Memory B cell (primary cell): ENCODE results near the gene NEBL.

ENCODE experiments used
- ATAC-seq: fragments of 150-1000 bp; cut with Tn5 transposase; 2 replicates; pipeline ENCODE4 v1.10.0; 2021; ENCODE audit warnings: low read depth, mild to moderate bottlenecking, moderate library complexity
- DNase-seq, 2 donors: peaks; one replicate each; pipeline ENCODE4 v3.0.0; 2022; ENCODE audit warnings: low spot score in 2 of 2
- H3K27ac Mint-ChIP-seq: one replicate; pipeline ENCODE4 v1.8.0; 2022; ENCODE audit warnings: mild to moderate bottlenecking, moderate library complexity, mixed read lengths
- H3K27me3 Mint-ChIP-seq: one replicate; pipeline ENCODE4 v1.8.0; 2022; ENCODE audit warnings: mixed read lengths
- H3K36me3 Mint-ChIP-seq: one replicate; pipeline ENCODE4 v1.8.0; 2022; ENCODE audit warnings: mild to moderate bottlenecking, mixed read lengths
- H3K4me1 Mint-ChIP-seq: one replicate; pipeline ENCODE4 v1.8.0; 2022; ENCODE audit warnings: mixed read lengths
- H3K4me3 Mint-ChIP-seq: one replicate; pipeline ENCODE4 v1.8.0; 2022; ENCODE audit warnings: mild to moderate bottlenecking, moderate library complexity, mixed read lengths
- H3K9me3 Mint-ChIP-seq: one replicate; pipeline ENCODE4 v1.8.0; 2022; ENCODE audit warnings: mixed read lengths

Gene NEBL

GRCh38 chr10:20863008-20863407 is 34.1 kb downstream of the NEBL start:
- peaks cover 5% of the 10 kb centered on the region for H3K27me3 Mint-ChIP-seq
- DNase-seq (no peak), ATAC-seq (no peak)
- H3K9me3 Mint-ChIP-seq = no peaks in the 10 kb centered on the region
- no peaks in the 10 kb centered on the region for H3K36me3 Mint-ChIP-seq
- no peak overlapping the region for H3K27ac Mint-ChIP-seq
- H3K4me3 Mint-ChIP-seq = no peak overlapping the region
- H3K4me1 Mint-ChIP-seq = no peaks in the 10 kb centered on the region

- no peaks in the 10 kb centered on the region for H3K4me1 Mint-ChIP-seq
- H3K27me3 Mint-ChIP-seq = peaks cover 1% of the 10 kb centered on the region
- H3K9me3 Mint-ChIP-seq = peaks cover under 1% of the 10 kb centered on the region
- H3K36me3 Mint-ChIP-seq = no peaks in the 10 kb centered on the region
- H3K27ac Mint-ChIP-seq = no peak overlapping the region
- no peak for DNase-seq
- ATAC-seq = no peak
- H3K4me3 Mint-ChIP-seq = no peak overlapping the region
Observed at GRCh38 chr10:20858292-20859124, 38.6 kb downstream of the NEBL start.

- Mint-ChIP-seq H3K4me3 (no peak overlapping the region), H3K27ac (no peak overlapping the region), H3K36me3 (no peaks in the 10 kb centered on the region), H3K27me3 (peaks cover 2% of the 10 kb centered on the region), H3K4me1 (no peaks in the 10 kb centered on the region), H3K9me3 (peaks cover 6% of the 10 kb centered on the region)
- DNase-seq (no peak), ATAC-seq (no peak)
Observed at GRCh38 chr10:20856484-20856883, 40.6 kb downstream of the NEBL start.

- Mint-ChIP-seq H3K9me3 (peaks cover 6% of the 10 kb centered on the region), H3K36me3 (no peaks in the 10 kb centered on the region), H3K27ac (no peak overlapping the region), H3K27me3 (peaks cover 2% of the 10 kb centered on the region), H3K4me3 (no peak overlapping the region), H3K4me1 (no peaks in the 10 kb centered on the region)
- no peak for ATAC-seq
- DNase-seq = no peak
Observed at GRCh38 chr10:20855398-20856038, 41.6 kb downstream of the NEBL start.

- no peak overlapping the region for H3K27ac Mint-ChIP-seq
- DNase-seq (no peak), ATAC-seq (no peak)
- H3K36me3 Mint-ChIP-seq = no peaks in the 10 kb centered on the region
- H3K9me3 Mint-ChIP-seq = peaks cover 6% of the 10 kb centered on the region
- H3K4me3 Mint-ChIP-seq = no peak overlapping the region
- no peaks in the 10 kb centered on the region for H3K4me1 Mint-ChIP-seq
- peaks cover 2% of the 10 kb centered on the region for H3K27me3 Mint-ChIP-seq
Observed at GRCh38 chr10:20853276-20853675, 43.8 kb downstream of the NEBL start.

GRCh38 chr10:20852303-20852702 is 44.8 kb downstream of the NEBL start:
- no peaks in the 10 kb centered on the region for H3K4me1 Mint-ChIP-seq

GRCh38 chr10:20847512-20847911 is 49.6 kb downstream of the NEBL start:
- H3K27me3 Mint-ChIP-seq = peaks cover 3% of the 10 kb centered on the region
- H3K27ac Mint-ChIP-seq = no peak overlapping the region
- DNase-seq (no peak), ATAC-seq (no peak)
- no peaks in the 10 kb centered on the region for H3K9me3 Mint-ChIP-seq
- no peak overlapping the region for H3K4me3 Mint-ChIP-seq
- no peaks in the 10 kb centered on the region for H3K4me1 Mint-ChIP-seq
- no peaks in the 10 kb centered on the region for H3K36me3 Mint-ChIP-seq

More at GRCh38 chr10:20852303-20852702, 44.8 kb downstream of the NEBL start:
- Mint-ChIP-seq H3K27ac (no peak overlapping the region), H3K9me3 (peaks cover 6% of the 10 kb centered on the region), H3K4me3 (no peak overlapping the region), H3K27me3 (peaks cover 3% of the 10 kb centered on the region), H3K36me3 (no peaks in the 10 kb centered on the region)
- no peak for DNase-seq
- ATAC-seq = no peak

- Mint-ChIP-seq H3K36me3 (no peaks in the 10 kb centered on the region), H3K4me1 (no peaks in the 10 kb centered on the region), H3K27ac (no peak overlapping the region), H3K27me3 (peaks cover 5% of the 10 kb centered on the region), H3K9me3 (no peaks in the 10 kb centered on the region), H3K4me3 (no peak overlapping the region)
- ATAC-seq (no peak), DNase-seq (no peak)
Observed at GRCh38 chr10:20846263-20846662, 50.8 kb downstream of the NEBL start.

- peaks cover 4% of the 10 kb centered on the region for H3K27me3 Mint-ChIP-seq
- H3K9me3 Mint-ChIP-seq = no peaks in the 10 kb centered on the region
- ATAC-seq = no peak
- no peak for DNase-seq
- H3K4me3 Mint-ChIP-seq = no peak overlapping the region
- no peak overlapping the region for H3K27ac Mint-ChIP-seq
- H3K4me1 Mint-ChIP-seq = no peaks in the 10 kb centered on the region
- H3K36me3 Mint-ChIP-seq = no peaks in the 10 kb centered on the region
Observed at GRCh38 chr10:20841419-20841818, 55.7 kb downstream of the NEBL start.

- Mint-ChIP-seq H3K9me3 (no peaks in the 10 kb centered on the region), H3K27me3 (peaks cover 2% of the 10 kb centered on the region), H3K4me1 (no peaks in the 10 kb centered on the region), H3K4me3 (no peak overlapping the region), H3K27ac (no peak overlapping the region), H3K36me3 (no peaks in the 10 kb centered on the region)
- ATAC-seq (no peak), DNase-seq (no peak)
Observed at GRCh38 chr10:20839910-20840309, 57.2 kb downstream of the NEBL start.

GRCh38 chr10:20839141-20839540 is 58.0 kb downstream of the NEBL start:
- Mint-ChIP-seq H3K27ac (no peak overlapping the region), H3K4me1 (no peaks in the 10 kb centered on the region), H3K27me3 (peaks cover 2% of the 10 kb centered on the region), H3K4me3 (no peak overlapping the region), H3K36me3 (no peaks in the 10 kb centered on the region), H3K9me3 (no peaks in the 10 kb centered on the region)
- DNase-seq (no peak), ATAC-seq (no peak)

- Mint-ChIP-seq H3K27ac (no peak overlapping the region), H3K9me3 (no peaks in the 10 kb centered on the region), H3K4me1 (no peaks in the 10 kb centered on the region), H3K4me3 (no peak overlapping the region), H3K36me3 (no peaks in the 10 kb centered on the region), H3K27me3 (peaks cover under 1% of the 10 kb centered on the region)
- ATAC-seq = no peak
- no peak for DNase-seq
Observed at GRCh38 chr10:20836401-20836800, 60.7 kb downstream of the NEBL start.

GRCh38 chr10:20835335-20835734 is 61.8 kb downstream of the NEBL start:
- H3K27me3 Mint-ChIP-seq = no peaks in the 10 kb centered on the region
- H3K27ac Mint-ChIP-seq = no peak overlapping the region
- no peaks in the 10 kb centered on the region for H3K4me1 Mint-ChIP-seq
- DNase-seq (no peak), ATAC-seq (no peak)
- H3K4me3 Mint-ChIP-seq = no peak overlapping the region
- no peaks in the 10 kb centered on the region for H3K36me3 Mint-ChIP-seq
- H3K9me3 Mint-ChIP-seq = no peaks in the 10 kb centered on the region

- no peak for DNase-seq
- Mint-ChIP-seq H3K27me3 (no peaks in the 10 kb centered on the region), H3K36me3 (no peaks in the 10 kb centered on the region), H3K4me3 (no peak overlapping the region), H3K9me3 (no peaks in the 10 kb centered on the region), H3K4me1 (no peaks in the 10 kb centered on the region), H3K27ac (no peak overlapping the region)
- ATAC-seq = no peak
Observed at GRCh38 chr10:20834825-20835224, 62.3 kb downstream of the NEBL start.

GRCh38 chr10:20822825-20823224 is 74.3 kb downstream of the NEBL start:
- no peak overlapping the region for H3K27ac Mint-ChIP-seq
- peaks cover 3% of the 10 kb centered on the region for H3K9me3 Mint-ChIP-seq
- ATAC-seq (no peak), DNase-seq (no peak)
- no peak overlapping the region for H3K4me3 Mint-ChIP-seq
- peaks cover 2% of the 10 kb centered on the region for H3K27me3 Mint-ChIP-seq
- no peaks in the 10 kb centered on the region for H3K4me1 Mint-ChIP-seq
- no peaks in the 10 kb centered on the region for H3K36me3 Mint-ChIP-seq
